GM23338 (cell line): ENCODE measurements around the gene LRBA.

Experiments
- CREB1 ChIP-seq: fragments of 250-450 bp; sonication (Bioruptor Pico); IDR thresholded peaks from 2 replicates; pipeline ENCODE4 v1.5.0; 2020; ENCODE audit warnings: low read depth, mild to moderate bottlenecking, moderate library complexity
- EZH2 ChIP-seq: fragments of 200-600 bp; sonication (generic); IDR thresholded peaks from one replicate; pipeline ENCODE4 v1.8.0; 2017; ENCODE audit warnings: antibody characterized with exemption, mild to moderate bottlenecking, low read depth; ENCODE audit not compliant: unreplicated experiment
- EZH2phosphoT487 ChIP-seq: fragments of 200-600 bp; sonication (generic); IDR thresholded peaks from one replicate; pipeline ENCODE4 v1.8.1; 2018; ENCODE audit warnings: antibody characterized with exemption; ENCODE audit not compliant: unreplicated experiment
- JUNB ChIP-seq: IDR thresholded peaks from one replicate; pipeline ENCODE4 v1.6.1; 2016; ENCODE audit warnings: antibody characterized with exemption; ENCODE audit not compliant: unreplicated experiment
- POLR2AphosphoS5 ChIP-seq: IDR thresholded peaks from 2 replicates; pipeline ENCODE4 v1.6.1; 2016; ENCODE audit warnings: antibody characterized with exemption, low read depth
- ZNF114 ChIP-seq: fragments of 250-450 bp; sonication (Bioruptor Pico); IDR thresholded peaks from 2 replicates; pipeline ENCODE4 v1.5.0; 2020; ENCODE audit warnings: mild to moderate bottlenecking, moderate library complexity
- TF ChIP-seq, protein P1 (sequence below), 2 experiments: fragments of 200-600 bp in 1 of 2; sonication (generic) in 1 of 2; conservative IDR thresholded peaks; 2 replicates each; pipeline versions ENCODE4 v1.5.1 to v1.6.1; 2016 to 2017; ENCODE audit warnings: antibody characterized with exemption in 2 of 2, low read depth in 2 of 2, mild to moderate bottlenecking in 2 of 2, moderate library complexity in 1 of 2
- TF ChIP-seq, protein P2 (sequence below): fragments of 250-450 bp; sonication (Bioruptor Pico); IDR thresholded peaks from 2 replicates; pipeline ENCODE4 v1.5.0; 2020; ENCODE audit warnings: mild to moderate bottlenecking, moderate library complexity

DNA sequence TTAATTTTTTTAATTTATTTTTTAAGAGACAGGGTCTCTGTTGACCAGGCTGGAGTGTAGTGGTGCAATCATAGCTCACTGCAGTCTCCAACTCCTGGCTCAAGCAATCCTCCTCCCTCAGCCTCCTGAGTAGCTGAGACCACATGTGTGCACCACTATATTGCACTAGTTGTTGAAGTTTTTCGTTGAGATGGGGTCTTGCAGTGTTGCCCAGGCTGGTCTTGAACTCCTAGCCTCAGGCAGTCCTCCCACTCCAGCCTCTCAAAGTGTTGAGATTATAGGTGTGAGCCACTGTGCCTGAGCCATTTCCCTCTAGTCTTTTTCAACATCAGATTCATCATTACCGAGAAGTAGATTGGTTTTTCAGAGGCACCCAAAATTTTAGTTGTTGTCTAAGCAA, 771.2 kb downstream of the LRBA start:
- TF ChIP-seq, protein P1, sequence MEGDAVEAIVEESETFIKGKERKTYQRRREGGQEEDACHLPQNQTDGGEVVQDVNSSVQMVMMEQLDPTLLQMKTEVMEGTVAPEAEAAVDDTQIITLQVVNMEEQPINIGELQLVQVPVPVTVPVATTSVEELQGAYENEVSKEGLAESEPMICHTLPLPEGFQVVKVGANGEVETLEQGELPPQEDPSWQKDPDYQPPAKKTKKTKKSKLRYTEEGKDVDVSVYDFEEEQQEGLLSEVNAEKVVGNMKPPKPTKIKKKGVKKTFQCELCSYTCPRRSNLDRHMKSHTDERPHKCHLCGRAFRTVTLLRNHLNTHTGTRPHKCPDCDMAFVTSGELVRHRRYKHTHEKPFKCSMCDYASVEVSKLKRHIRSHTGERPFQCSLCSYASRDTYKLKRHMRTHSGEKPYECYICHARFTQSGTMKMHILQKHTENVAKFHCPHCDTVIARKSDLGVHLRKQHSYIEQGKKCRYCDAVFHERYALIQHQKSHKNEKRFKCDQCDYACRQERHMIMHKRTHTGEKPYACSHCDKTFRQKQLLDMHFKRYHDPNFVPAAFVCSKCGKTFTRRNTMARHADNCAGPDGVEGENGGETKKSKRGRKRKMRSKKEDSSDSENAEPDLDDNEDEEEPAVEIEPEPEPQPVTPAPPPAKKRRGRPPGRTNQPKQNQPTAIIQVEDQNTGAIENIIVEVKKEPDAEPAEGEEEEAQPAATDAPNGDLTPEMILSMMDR (conservative IDR thresholded peaks at IDR 0.05; ENCODE audit: low read depth in 2 of 2) = no peak
- TF ChIP-seq CREB1 (CRISPR knock-in tag) (no peak), ZNF114 (CRISPR knock-in tag) (no peak), EZH2 (no peak), POLR2AphosphoS5 (no peak), JUNB (no peak), EZH2phosphoT487 (no peak)
- TF ChIP-seq, protein P2, sequence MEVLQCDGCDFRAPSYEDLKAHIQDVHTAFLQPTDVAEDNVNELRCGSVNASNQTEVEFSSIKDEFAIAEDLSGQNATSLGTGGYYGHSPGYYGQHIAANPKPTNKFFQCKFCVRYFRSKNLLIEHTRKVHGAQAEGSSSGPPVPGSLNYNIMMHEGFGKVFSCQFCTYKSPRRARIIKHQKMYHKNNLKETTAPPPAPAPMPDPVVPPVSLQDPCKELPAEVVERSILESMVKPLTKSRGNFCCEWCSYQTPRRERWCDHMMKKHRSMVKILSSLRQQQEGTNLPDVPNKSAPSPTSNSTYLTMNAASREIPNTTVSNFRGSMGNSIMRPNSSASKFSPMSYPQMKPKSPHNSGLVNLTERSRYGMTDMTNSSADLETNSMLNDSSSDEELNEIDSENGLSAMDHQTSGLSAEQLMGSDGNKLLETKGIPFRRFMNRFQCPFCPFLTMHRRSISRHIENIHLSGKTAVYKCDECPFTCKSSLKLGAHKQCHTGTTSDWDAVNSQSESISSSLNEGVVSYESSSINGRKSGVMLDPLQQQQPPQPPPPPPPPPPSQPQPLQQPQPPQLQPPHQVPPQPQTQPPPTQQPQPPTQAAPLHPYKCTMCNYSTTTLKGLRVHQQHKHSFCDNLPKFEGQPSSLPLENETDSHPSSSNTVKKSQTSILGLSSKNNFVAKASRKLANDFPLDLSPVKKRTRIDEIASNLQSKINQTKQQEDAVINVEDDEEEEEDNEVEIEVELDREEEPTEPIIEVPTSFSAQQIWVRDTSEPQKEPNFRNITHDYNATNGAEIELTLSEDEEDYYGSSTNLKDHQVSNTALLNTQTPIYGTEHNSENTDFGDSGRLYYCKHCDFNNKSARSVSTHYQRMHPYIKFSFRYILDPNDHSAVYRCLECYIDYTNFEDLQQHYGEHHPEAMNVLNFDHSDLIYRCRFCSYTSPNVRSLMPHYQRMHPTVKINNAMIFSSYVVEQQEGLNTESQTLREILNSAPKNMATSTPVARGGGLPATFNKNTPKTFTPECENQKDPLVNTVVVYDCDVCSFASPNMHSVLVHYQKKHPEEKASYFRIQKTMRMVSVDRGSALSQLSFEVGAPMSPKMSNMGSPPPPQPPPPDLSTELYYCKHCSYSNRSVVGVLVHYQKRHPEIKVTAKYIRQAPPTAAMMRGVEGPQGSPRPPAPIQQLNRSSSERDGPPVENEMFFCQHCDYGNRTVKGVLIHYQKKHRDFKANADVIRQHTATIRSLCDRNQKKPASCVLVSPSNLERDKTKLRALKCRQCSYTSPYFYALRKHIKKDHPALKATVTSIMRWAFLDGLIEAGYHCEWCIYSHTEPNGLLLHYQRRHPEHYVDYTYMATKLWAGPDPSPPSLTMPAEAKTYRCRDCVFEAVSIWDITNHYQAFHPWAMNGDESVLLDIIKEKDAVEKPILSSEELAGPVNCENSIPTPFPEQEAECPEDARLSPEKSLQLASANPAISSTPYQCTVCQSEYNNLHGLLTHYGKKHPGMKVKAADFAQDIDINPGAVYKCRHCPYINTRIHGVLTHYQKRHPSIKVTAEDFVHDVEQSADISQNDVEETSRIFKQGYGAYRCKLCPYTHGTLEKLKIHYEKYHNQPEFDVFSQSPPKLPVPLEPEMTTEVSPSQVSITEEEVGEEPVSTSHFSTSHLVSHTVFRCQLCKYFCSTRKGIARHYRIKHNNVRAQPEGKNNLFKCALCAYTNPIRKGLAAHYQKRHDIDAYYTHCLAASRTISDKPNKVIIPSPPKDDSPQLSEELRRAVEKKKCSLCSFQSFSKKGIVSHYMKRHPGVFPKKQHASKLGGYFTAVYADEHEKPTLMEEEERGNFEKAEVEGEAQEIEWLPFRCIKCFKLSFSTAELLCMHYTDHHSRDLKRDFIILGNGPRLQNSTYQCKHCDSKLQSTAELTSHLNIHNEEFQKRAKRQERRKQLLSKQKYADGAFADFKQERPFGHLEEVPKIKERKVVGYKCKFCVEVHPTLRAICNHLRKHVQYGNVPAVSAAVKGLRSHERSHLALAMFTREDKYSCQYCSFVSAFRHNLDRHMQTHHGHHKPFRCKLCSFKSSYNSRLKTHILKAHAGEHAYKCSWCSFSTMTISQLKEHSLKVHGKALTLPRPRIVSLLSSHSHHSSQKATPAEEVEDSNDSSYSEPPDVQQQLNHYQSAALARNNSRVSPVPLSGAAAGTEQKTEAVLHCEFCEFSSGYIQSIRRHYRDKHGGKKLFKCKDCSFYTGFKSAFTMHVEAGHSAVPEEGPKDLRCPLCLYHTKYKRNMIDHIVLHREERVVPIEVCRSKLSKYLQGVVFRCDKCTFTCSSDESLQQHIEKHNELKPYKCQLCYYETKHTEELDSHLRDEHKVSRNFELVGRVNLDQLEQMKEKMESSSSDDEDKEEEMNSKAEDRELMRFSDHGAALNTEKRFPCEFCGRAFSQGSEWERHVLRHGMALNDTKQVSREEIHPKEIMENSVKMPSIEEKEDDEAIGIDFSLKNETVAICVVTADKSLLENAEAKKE (CRISPR knock-in tag) = no peak
